Measurements from ENCODE around the gene ZNF778. TPM values are rescaled to one million over a fixed set of nuclear protein-coding genes. Genes with fewer than 3 reads are reported as not detected.

ZNF778 gene
- total and polyA plus RNA-seq, 2 of the 8 experiments (the other 6 are each of a cell fraction or from before 2014, with no cell fraction given) = 9.5 to 21.9 TPM

GRCh38 chr16:89244754-89245153, 27.3 kb downstream of the ZNF778 start (continued):
- TF ChIP-seq ATF2 (IDR thresholded peaks at IDR 0.05; ENCODE audit: low read length) = no peak
- no peak for TF ChIP-seq MAFK (IDR thresholded peaks at IDR 0.05; ENCODE audit: low read depth, low read length)
- no peak for TF ChIP-seq SRF (IDR thresholded peaks at IDR 0.05; ENCODE audit: low read depth, low read length)
- TF ChIP-seq BRCA1 (IDR thresholded peaks at IDR 0.05; ENCODE audit: low read depth, low read length) = no peak
- TF ChIP-seq PHF8 (conservative IDR thresholded peaks at IDR 0.05; ENCODE audit: low read depth, low read length) = no peak
